ENCODE results near the gene SEC61G. TPM values are rescaled to one million over a fixed set of nuclear protein-coding genes. Genes with fewer than 3 reads are reported as not detected.

Gene SEC61G
- total RNA-seq, 2 donors from 2014 or later: 149 to 166 TPM

DNA sequence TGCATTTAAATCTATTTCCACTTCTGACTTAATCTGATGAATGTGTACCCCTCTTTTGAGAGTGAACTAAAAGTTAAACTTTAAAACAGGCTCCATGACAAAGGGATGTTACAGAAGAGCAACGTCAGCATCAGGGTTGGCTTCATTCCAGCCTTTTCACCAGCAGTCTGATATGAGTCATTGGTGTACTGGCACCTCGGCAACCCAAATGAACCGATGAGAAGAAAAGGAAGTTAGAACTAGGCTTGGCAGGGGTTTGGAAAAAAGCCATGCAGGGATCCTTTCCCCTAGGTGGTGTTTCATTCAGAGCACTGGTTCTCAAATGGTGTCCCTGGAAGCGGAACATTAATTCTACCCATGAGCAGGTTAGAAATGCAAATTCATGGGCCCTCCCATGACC, 53.6 kb downstream of the SEC61G start:
- Mint-ChIP-seq H3K9me3 (peaks cover 24% of the 10 kb centered on the region), H3K27me3 (ENCODE audit: insufficient read depth) (no peaks in the 10 kb centered on the region), H3K4me1 (no peaks in the 10 kb centered on the region), H3K4me3 (no peak overlapping the region), H3K27ac (no peak overlapping the region), H3K36me3 (ENCODE audit: low read depth) (no peaks in the 10 kb centered on the region)
- Histone ChIP-seq H3K27ac (ENCODE audit: low read depth, low read length) (no peak overlapping the region), H3K4me1 (ENCODE audit: control insufficient read depth, insufficient read depth, low read length) (no peaks in the 10 kb centered on the region), H3K4me3 (ENCODE audit: low read length) (no peak overlapping the region), H3K36me3 (ENCODE audit: control insufficient read depth, insufficient read depth, low read length) (no peaks in the 10 kb centered on the region), H3K9me3 (ENCODE audit: control insufficient read depth, low read length) (peaks cover 21% of the 10 kb centered on the region), H3K9ac (ENCODE audit: extremely low read depth, low read length, poor library complexity, severe bottlenecking) (no peak overlapping the region), H3K27me3 (ENCODE audit: control insufficient read depth, insufficient read depth, low read length, poor library complexity, severe bottlenecking) (no peaks in the 10 kb centered on the region)
- no peak for DNase-seq
- WGBS, 2 experiments (ENCODE audit: insufficient coverage in 1 of 2, insufficient read length in 1 of 2): 73 to 80% methylated on average over 2 to 4 of the region's 4 CpGs
- TF ChIP-seq, protein P1, sequence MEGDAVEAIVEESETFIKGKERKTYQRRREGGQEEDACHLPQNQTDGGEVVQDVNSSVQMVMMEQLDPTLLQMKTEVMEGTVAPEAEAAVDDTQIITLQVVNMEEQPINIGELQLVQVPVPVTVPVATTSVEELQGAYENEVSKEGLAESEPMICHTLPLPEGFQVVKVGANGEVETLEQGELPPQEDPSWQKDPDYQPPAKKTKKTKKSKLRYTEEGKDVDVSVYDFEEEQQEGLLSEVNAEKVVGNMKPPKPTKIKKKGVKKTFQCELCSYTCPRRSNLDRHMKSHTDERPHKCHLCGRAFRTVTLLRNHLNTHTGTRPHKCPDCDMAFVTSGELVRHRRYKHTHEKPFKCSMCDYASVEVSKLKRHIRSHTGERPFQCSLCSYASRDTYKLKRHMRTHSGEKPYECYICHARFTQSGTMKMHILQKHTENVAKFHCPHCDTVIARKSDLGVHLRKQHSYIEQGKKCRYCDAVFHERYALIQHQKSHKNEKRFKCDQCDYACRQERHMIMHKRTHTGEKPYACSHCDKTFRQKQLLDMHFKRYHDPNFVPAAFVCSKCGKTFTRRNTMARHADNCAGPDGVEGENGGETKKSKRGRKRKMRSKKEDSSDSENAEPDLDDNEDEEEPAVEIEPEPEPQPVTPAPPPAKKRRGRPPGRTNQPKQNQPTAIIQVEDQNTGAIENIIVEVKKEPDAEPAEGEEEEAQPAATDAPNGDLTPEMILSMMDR (conservative IDR thresholded peaks at IDR 0.05): no peak

DNA sequence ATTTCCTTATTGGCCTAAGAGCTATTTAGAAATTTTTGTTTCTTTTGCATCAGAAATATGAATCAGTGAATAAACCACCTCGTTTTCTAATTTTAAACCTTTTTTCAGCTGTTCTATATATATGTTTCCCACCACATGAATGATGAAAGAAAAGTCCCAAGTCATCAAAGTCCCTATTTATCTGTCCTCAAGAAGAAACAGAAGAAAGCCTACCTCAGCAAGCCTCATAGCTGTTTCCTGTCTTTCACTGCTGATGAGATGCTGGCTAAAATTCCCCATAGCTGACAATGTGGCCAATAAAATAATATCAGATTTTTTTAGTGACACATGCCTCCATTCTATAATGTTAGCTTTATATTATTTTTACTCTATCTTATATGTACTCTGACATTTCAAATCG, 54.2 kb downstream of the SEC61G start:
- Mint-ChIP-seq H3K27me3 (ENCODE audit: insufficient read depth) (no peaks in the 10 kb centered on the region), H3K36me3 (ENCODE audit: low read depth) (no peaks in the 10 kb centered on the region), H3K4me1 (no peaks in the 10 kb centered on the region), H3K9me3 (peaks cover 24% of the 10 kb centered on the region), H3K27ac (no peak overlapping the region), H3K4me3 (no peak overlapping the region)
- no peaks in the 10 kb centered on the region for H3K27me3 ChIP-seq (ENCODE audit: control insufficient read depth, insufficient read depth, low read length, poor library complexity, severe bottlenecking)
- no peak overlapping the region for H3K27ac ChIP-seq (ENCODE audit: low read depth, low read length)
- H3K9ac ChIP-seq (ENCODE audit: extremely low read depth, low read length, poor library complexity, severe bottlenecking): no peak overlapping the region
- DNase-seq: no peak
- no peaks in the 10 kb centered on the region for H3K4me1 ChIP-seq (ENCODE audit: control insufficient read depth, insufficient read depth, low read length)
- 75 to 83% methylated on average over 1 to 2 of the region's 2 CpGs for WGBS, 2 experiments (ENCODE audit: insufficient coverage in 1 of 2, insufficient read length in 1 of 2)
- no peak overlapping the region for H3K4me3 ChIP-seq (ENCODE audit: low read length)
- no peaks in the 10 kb centered on the region for H3K36me3 ChIP-seq (ENCODE audit: control insufficient read depth, insufficient read depth, low read length)
- H3K9me3 ChIP-seq (ENCODE audit: control insufficient read depth, low read length): peaks cover 21% of the 10 kb centered on the region
- TF ChIP-seq, protein P1 (conservative IDR thresholded peaks at IDR 0.05): no peak

Other genes starting within 250 kb of the SEC61G start
- under 1 TPM in 1 of 2 donors, not detected in 1; 0.24 TPM for gene VSTM2A, start 216.8 kb downstream of the SEC61G start, total RNA-seq